ENCODE data around the gene SPEN.
"Not testable (repeated sequence)": the region's sequence is repeated elsewhere in the genome, so short reads cannot be mapped to it uniquely, and the experiment has no call there.

SPEN gene

GRCh38 chr1:15835205-15835740 lies 12.2 kb upstream of the SPEN start:
- no peak for DNase-seq

GRCh38 chr1:15835741-15836510 lies 11.6 kb upstream of the SPEN start:
- DNase-seq = peak; percentile 99 to 100

- DNase-seq = not testable (repeated sequence)
Measured at GRCh38 chr1:15836511-15836771, 11.1 kb upstream of the SPEN start.

GRCh38 chr1:15836772-15837669 lies 10.5 kb upstream of the SPEN start:
- DNase-seq = peak; percentile 73 to 89

- no peak for DNase-seq
Measured at GRCh38 chr1:15837931-15838330, 9.6 kb upstream of the SPEN start.

- no peak for DNase-seq
Measured at GRCh38 chr1:15838721-15839120, 8.8 kb upstream of the SPEN start.

GRCh38 chr1:15843826-15844572 lies 3.5 kb upstream of the SPEN start:
- no peak for DNase-seq

GRCh38 chr1:15846056-15846455 lies 1.5 kb upstream of the SPEN start:
- DNase-seq = not testable (repeated sequence)

GRCh38 chr1:15847893-15848142 lies 311 bp downstream of the SPEN start:
- no peak for DNase-seq

GRCh38 chr1:15848143-15848928 lies 829 bp downstream of the SPEN start:
- peak; percentile 45 to 50 for DNase-seq

GRCh38 chr1:15848929-15849774 lies 1.6 kb downstream of the SPEN start:
- DNase-seq = peak; percentile 75 to 76

- DNase-seq = peak; percentile 17 to 32
Measured at GRCh38 chr1:15849775-15850324, 2.3 kb downstream of the SPEN start.

GRCh38 chr1:15850471-15851001 lies 3.0 kb downstream of the SPEN start:
- no peak for DNase-seq

- DNase-seq = no peak
Measured at GRCh38 chr1:15851210-15852035, 3.9 kb downstream of the SPEN start.

GRCh38 chr1:15852036-15852827 lies 4.7 kb downstream of the SPEN start:
- no peak for DNase-seq

GRCh38 chr1:15852828-15853302 lies 5.4 kb downstream of the SPEN start:
- no peak for DNase-seq

- DNase-seq = no peak
Measured at GRCh38 chr1:15856888-15857287, 9.4 kb downstream of the SPEN start.

GRCh38 chr1:15858069-15858670 lies 10.7 kb downstream of the SPEN start:
- no peak for DNase-seq
